ENCODE measurements around the gene NEIL3. TPM values are rescaled to one million over a fixed set of nuclear protein-coding genes. Genes with fewer than 3 reads are reported as not detected.

Gene NEIL3
- total and polyA plus RNA-seq, 2 donors (not counting 1 experiment from before 2014, with no cell fraction given), result 4.5 to 5.2 TPM

- no peak for TF ChIP-seq EZH2 (IDR thresholded peaks at IDR 0.05; ENCODE audit: low read length, missing control alignments)
- TF ChIP-seq CTCF (conservative IDR thresholded peaks at IDR 0.05 in 1 of 2, IDR thresholded peaks at IDR 0.05 in 1 of 2; ENCODE audit: low read depth in 1 of 2, low read length in 2 of 2), result no peak
Observed at GRCh38 chr4:177405508-177405907, 95.8 kb downstream of the NEIL3 start.

GRCh38 chr4:177408023-177408422, 98.3 kb downstream of the NEIL3 start:
- TF ChIP-seq EZH2 (IDR thresholded peaks at IDR 0.05; ENCODE audit: low read length, missing control alignments), result no peak
- no peak for TF ChIP-seq CTCF (conservative IDR thresholded peaks at IDR 0.05 in 1 of 2, IDR thresholded peaks at IDR 0.05 in 1 of 2; ENCODE audit: low read depth in 1 of 2, low read length in 2 of 2)
- Histone ChIP-seq H3K9ac (ENCODE audit: insufficient read depth, low read length) (no peak overlapping the region), H3K36me3 (ENCODE audit: control insufficient read depth, insufficient read depth, low read length) (no peaks in the 10 kb centered on the region), H4K20me1 (ENCODE audit: control insufficient read depth, extremely low read depth, insufficient read depth, low read length) (no peaks in the 10 kb centered on the region), H3K9me3 (ENCODE audit: control insufficient read depth, insufficient read depth, low read depth, low read length) (no peaks in the 10 kb centered on the region), H3K4me3 (replicated peaks in 1 of 4; ENCODE audit: control extremely low read depth in 1 of 4, insufficient read depth in 1 of 4, low read depth in 3 of 4, low read length in 4 of 4) (no peak overlapping the region), H3K27ac (ENCODE audit: insufficient read depth, low read length) (no peak overlapping the region), H3K79me2 (ENCODE audit: control insufficient read depth, insufficient read depth, low read length) (no peaks in the 10 kb centered on the region), H3K4me1 (ENCODE audit: control insufficient read depth, extremely low read depth, insufficient read depth, low read length) (no peaks in the 10 kb centered on the region), H2AFZ (ENCODE audit: low read length) (no peak overlapping the region), H3K4me2 (ENCODE audit: extremely low read depth, insufficient read depth, low read length) (no peak overlapping the region), H3K27me3 (ENCODE audit: control insufficient read depth, insufficient read depth, low read length) (no peaks in the 10 kb centered on the region)
- DNase-seq (ENCODE audit: low read depth in 2 of 2), result no peak

More at GRCh38 chr4:177405508-177405907, 95.8 kb downstream of the NEIL3 start:
- H3K79me2 ChIP-seq (ENCODE audit: control insufficient read depth, insufficient read depth, low read length), result no peaks in the 10 kb centered on the region
- H3K4me1 ChIP-seq (ENCODE audit: control insufficient read depth, extremely low read depth, insufficient read depth, low read length), result no peaks in the 10 kb centered on the region
- no peaks in the 10 kb centered on the region for H4K20me1 ChIP-seq (ENCODE audit: control insufficient read depth, extremely low read depth, insufficient read depth, low read length)
- H3K9ac ChIP-seq (ENCODE audit: insufficient read depth, low read length), result no peak overlapping the region
- no peak overlapping the region for H3K4me3 ChIP-seq (replicated peaks in 1 of 4; ENCODE audit: control extremely low read depth in 1 of 4, insufficient read depth in 1 of 4, low read depth in 3 of 4, low read length in 4 of 4)
- peak in 1 of 2 donors; percentile 44 for DNase-seq (ENCODE audit: low read depth in 2 of 2)
- H3K27ac ChIP-seq (ENCODE audit: insufficient read depth, low read length), result no peak overlapping the region
- H3K27me3 ChIP-seq (ENCODE audit: control insufficient read depth, insufficient read depth, low read length), result no peaks in the 10 kb centered on the region
- no peak overlapping the region for H3K4me2 ChIP-seq (ENCODE audit: extremely low read depth, insufficient read depth, low read length)
- H2AFZ ChIP-seq (ENCODE audit: low read length), result no peak overlapping the region
- H3K36me3 ChIP-seq (ENCODE audit: control insufficient read depth, insufficient read depth, low read length), result no peaks in the 10 kb centered on the region
- no peaks in the 10 kb centered on the region for H3K9me3 ChIP-seq (ENCODE audit: control insufficient read depth, insufficient read depth, low read depth, low read length)

- no peak overlapping the region for H3K9ac ChIP-seq (ENCODE audit: insufficient read depth, low read length)
- H3K4me1 ChIP-seq (ENCODE audit: control insufficient read depth, extremely low read depth, insufficient read depth, low read length), result no peaks in the 10 kb centered on the region
- H3K9me3 ChIP-seq (ENCODE audit: control insufficient read depth, insufficient read depth, low read depth, low read length), result no peaks in the 10 kb centered on the region
- H3K27ac ChIP-seq (ENCODE audit: insufficient read depth, low read length), result no peak overlapping the region
- H3K36me3 ChIP-seq (ENCODE audit: control insufficient read depth, insufficient read depth, low read length), result no peaks in the 10 kb centered on the region
- H3K4me2 ChIP-seq (ENCODE audit: extremely low read depth, insufficient read depth, low read length), result no peak overlapping the region
- no peak for DNase-seq (ENCODE audit: low read depth in 2 of 2)
- no peak overlapping the region for H2AFZ ChIP-seq (ENCODE audit: low read length)
- no peaks in the 10 kb centered on the region for H3K79me2 ChIP-seq (ENCODE audit: control insufficient read depth, insufficient read depth, low read length)
- no peaks in the 10 kb centered on the region for H4K20me1 ChIP-seq (ENCODE audit: control insufficient read depth, extremely low read depth, insufficient read depth, low read length)
- TF ChIP-seq EZH2 (IDR thresholded peaks at IDR 0.05; ENCODE audit: low read length, missing control alignments) (no peak), CTCF (conservative IDR thresholded peaks at IDR 0.05 in 1 of 2, IDR thresholded peaks at IDR 0.05 in 1 of 2; ENCODE audit: low read depth in 1 of 2, low read length in 2 of 2) (no peak)
- H3K27me3 ChIP-seq (ENCODE audit: control insufficient read depth, insufficient read depth, low read length), result no peaks in the 10 kb centered on the region
- H3K4me3 ChIP-seq (replicated peaks in 1 of 4; ENCODE audit: control extremely low read depth in 1 of 4, insufficient read depth in 1 of 4, low read depth in 3 of 4, low read length in 4 of 4), result no peak overlapping the region
Observed at GRCh38 chr4:177410566-177410965, 100.9 kb downstream of the NEIL3 start.
